Epithelial cell of prostate (primary cell): ENCODE measurements around the gene FAM162A.
A peak's percentile ranks its signal among the peaks of the same experiment; 100 is the strongest.

ENCODE experiments used
- DNase-seq: peaks from one replicate; pipeline ENCODE4 v3.0.0-alpha.2; 2011; ENCODE audit warnings: low read depth, low spot score
- H3K27ac ChIP-seq: fragments of 450-650 bp; 2 replicates; pipeline ENCODE4 v1.5.1; 2017; ENCODE audit warnings: mild to moderate bottlenecking

Gene FAM162A

GRCh38 chr3:122383771-122384697 lies at the start of gene FAM162A:
Gene FAM162A, plus strand, starts transcription at chr3:122384182. Its CDS starts 84 bp downstream, at chr3:122384266.
- H3K27ac ChIP-seq: peak within 1 kb of the TSS; percentile 75
- DNase-seq: peak; percentile 55

GRCh38 chr3:122342803-122343202 lies 41.2 kb upstream of the FAM162A start:
- no peak for DNase-seq
- H3K27ac ChIP-seq: peak overlapping the region; percentile 79

GRCh38 chr3:122343654-122344053 lies 40.3 kb upstream of the FAM162A start:
- no peak for DNase-seq

GRCh38 chr3:122349171-122349570 lies 34.8 kb upstream of the FAM162A start:
- no peak overlapping the region for H3K27ac ChIP-seq
- no peak for DNase-seq

More at GRCh38 chr3:122343654-122344053, 40.3 kb upstream of the FAM162A start:
- peak overlapping the region; percentile 79 for H3K27ac ChIP-seq

- peak overlapping the region; percentile 65 for H3K27ac ChIP-seq
- DNase-seq: no peak
These were observed 33.1 kb upstream of the FAM162A start for GRCh38 chr3:122350814-122351418.

- DNase-seq: no peak
- H3K27ac ChIP-seq: peak overlapping the region; percentile 65
These were observed 32.4 kb upstream of the FAM162A start for GRCh38 chr3:122351612-122352011.

GRCh38 chr3:122353215-122353614 lies 30.8 kb upstream of the FAM162A start:
- peak overlapping the region; percentile 65 for H3K27ac ChIP-seq
- DNase-seq: no peak

GRCh38 chr3:122353893-122354401 lies 30.0 kb upstream of the FAM162A start:
- H3K27ac ChIP-seq: peak overlapping the region; percentile 65
- no peak for DNase-seq

GRCh38 chr3:122355612-122356011 lies 28.4 kb upstream of the FAM162A start:
- DNase-seq: no peak
- H3K27ac ChIP-seq: no peak overlapping the region

- DNase-seq: no peak
- peak overlapping the region; percentile 56 for H3K27ac ChIP-seq
These were observed 27.6 kb upstream of the FAM162A start for GRCh38 chr3:122356402-122356801.

GRCh38 chr3:122357828-122358702 lies 25.9 kb upstream of the FAM162A start:
- no peak for DNase-seq
- peak overlapping the region; percentile 56 for H3K27ac ChIP-seq

- no peak for DNase-seq
- peak overlapping the region; percentile 56 for H3K27ac ChIP-seq
These were observed 25.3 kb upstream of the FAM162A start for GRCh38 chr3:122358703-122359032.

- no peak for DNase-seq
- no peak overlapping the region for H3K27ac ChIP-seq
These were observed 22.0 kb upstream of the FAM162A start for GRCh38 chr3:122362026-122362425.

- peak overlapping the region; percentile 73 for H3K27ac ChIP-seq
- DNase-seq: no peak
These were observed 19.5 kb upstream of the FAM162A start for GRCh38 chr3:122364490-122364889.

- DNase-seq: no peak
- peak overlapping the region; percentile 73 for H3K27ac ChIP-seq
These were observed 18.9 kb upstream of the FAM162A start for GRCh38 chr3:122365073-122365472.

GRCh38 chr3:122365582-122366378 lies 18.2 kb upstream of the FAM162A start:
- peak; percentile 65 for DNase-seq
- peak overlapping the region; percentile 73 for H3K27ac ChIP-seq

GRCh38 chr3:122366379-122366749 lies 17.6 kb upstream of the FAM162A start:
- H3K27ac ChIP-seq: peak overlapping the region; percentile 73
- peak; percentile 66 for DNase-seq

GRCh38 chr3:122374034-122374433 lies 9.9 kb upstream of the FAM162A start:
- DNase-seq: no peak
- no peak overlapping the region for H3K27ac ChIP-seq

- no peak for DNase-seq
- no peak overlapping the region for H3K27ac ChIP-seq
These were observed 6.0 kb upstream of the FAM162A start for GRCh38 chr3:122377975-122378374.
